ENCODE data around the gene PURB.
A peak's percentile ranks its signal among the peaks of the same experiment; 100 is the strongest.

The PURB gene

GRCh38 chr7:44885394-44886317, at the start of gene PURB:
PURB (minus strand) TSS chr7:44885530; CDS start chr7:44885348, 182 bp downstream.
- peak; percentile 97 for DNase-seq

- DNase-seq, result no peak
Measured at GRCh38 chr7:44935016-44935415, 49.7 kb upstream of the PURB start.

- peak in 1 of 2 donors; percentile 20 for DNase-seq
Measured at GRCh38 chr7:44934510-44934909, 49.2 kb upstream of the PURB start.

GRCh38 chr7:44930921-44931320, 45.6 kb upstream of the PURB start:
- no peak for DNase-seq

- no peak for DNase-seq
Measured at GRCh38 chr7:44922351-44922694, 37.0 kb upstream of the PURB start.

GRCh38 chr7:44921607-44922350, 36.4 kb upstream of the PURB start:
- DNase-seq, result peak; percentile 90

GRCh38 chr7:44920119-44920518, 34.8 kb upstream of the PURB start:
- no peak for DNase-seq

GRCh38 chr7:44918029-44918428, 32.7 kb upstream of the PURB start:
- DNase-seq, result no peak

GRCh38 chr7:44917465-44917864, 32.1 kb upstream of the PURB start:
- DNase-seq, result no peak

- peak; percentile 85 to 88 for DNase-seq
Measured at GRCh38 chr7:44914992-44915607, 29.8 kb upstream of the PURB start.

- no peak for DNase-seq
Measured at GRCh38 chr7:44912775-44913347, 27.5 kb upstream of the PURB start.

- DNase-seq, result no peak
Measured at GRCh38 chr7:44911911-44912310, 26.6 kb upstream of the PURB start.

- DNase-seq, result no peak
Measured at GRCh38 chr7:44909596-44910389, 24.5 kb upstream of the PURB start.

GRCh38 chr7:44906965-44907364, 21.6 kb upstream of the PURB start:
- no peak for DNase-seq

- no peak for DNase-seq
Measured at GRCh38 chr7:44905002-44905635, 19.8 kb upstream of the PURB start.

GRCh38 chr7:44899443-44899842, 14.1 kb upstream of the PURB start:
- no peak for DNase-seq

GRCh38 chr7:44898039-44898438, 12.7 kb upstream of the PURB start:
- DNase-seq, result no peak

GRCh38 chr7:44897309-44897708, 12.0 kb upstream of the PURB start:
- no peak for DNase-seq

- no peak for DNase-seq
Measured at GRCh38 chr7:44894888-44895580, 9.7 kb upstream of the PURB start.

GRCh38 chr7:44893710-44894234, 8.4 kb upstream of the PURB start:
- DNase-seq, result no peak

- no peak for DNase-seq
Measured at GRCh38 chr7:44891791-44892190, 6.5 kb upstream of the PURB start.

Measured in CD4-positive, alpha-beta T cell treated with Interleukin-4 for 1 hour (primary cell).